MM.1S (cell line): ENCODE results near the gene CALML3.

Experiments used
- DNase-seq: peaks from one replicate; pipeline ENCODE4 v3.0.0-alpha.2; 2015
- H2AFZ ChIP-seq: fragments of 300-600 bp; sonication (generic); 2 replicates; pipeline ENCODE4 v1.6.0; 2016; ENCODE audit warnings: antibody characterized with exemption, low read length
- H3F3A ChIP-seq: fragments of 300-600 bp; sonication (generic); 2 replicates; pipeline ENCODE4 v1.6.1; 2016; ENCODE audit warnings: mild to moderate bottlenecking, antibody characterized with exemption, low read length, moderate library complexity, mixed read lengths; ENCODE audit not compliant: insufficient read depth
- H3K27ac ChIP-seq: fragments of 300-600 bp; sonication (generic); 2 replicates; pipeline ENCODE4 v1.5.1; 2016; ENCODE audit warnings: mild to moderate bottlenecking, low read length
- H3K27me3 ChIP-seq: fragments of 300-600 bp; sonication (generic); replicated peaks from 2 replicates; pipeline ENCODE4 v1.6.0; 2016; ENCODE audit warnings: low read length; ENCODE audit not compliant: insufficient read depth
- H3K36me3 ChIP-seq: fragments of 300-600 bp; sonication (generic); replicated peaks from 2 replicates; pipeline ENCODE4 v1.6.1; 2016; ENCODE audit warnings: mild to moderate bottlenecking, low read length, mixed read lengths; ENCODE audit not compliant: insufficient read depth
- H3K4me1 ChIP-seq: fragments of 300-600 bp; sonication (generic); 2 replicates; pipeline ENCODE4 v1.6.1; 2016; ENCODE audit warnings: low read length, mixed read lengths
- H3K4me2 ChIP-seq: fragments of 300-600 bp; sonication (generic); 2 replicates; pipeline ENCODE4 v1.6.0; 2016; ENCODE audit warnings: low read depth, low read length
- H3K4me3 ChIP-seq: fragments of 300-600 bp; sonication (generic); 2 replicates; pipeline ENCODE4 v1.5.1; 2016; ENCODE audit warnings: low read length, mixed read lengths
- H3K79me2 ChIP-seq: fragments of 300-600 bp; sonication (generic); 2 replicates; pipeline ENCODE4 v1.6.1; 2016; ENCODE audit warnings: mixed run types, low read length, mixed read lengths
- H3K9ac ChIP-seq: fragments of 300-600 bp; sonication (generic); 2 replicates; pipeline ENCODE4 v1.6.1; 2016; ENCODE audit warnings: low read length, mixed read lengths
- H3K9me2 ChIP-seq: fragments of 300-600 bp; sonication (generic); replicated peaks from 2 replicates; pipeline ENCODE4 v1.6.1; 2016; ENCODE audit warnings: mild to moderate bottlenecking, low read length, mixed read lengths; ENCODE audit not compliant: insufficient read depth
- H3K9me3 ChIP-seq: fragments of 300-600 bp; sonication (generic); replicated peaks from 2 replicates; pipeline ENCODE4 v1.6.1; 2016; ENCODE audit warnings: mild to moderate bottlenecking, low read length, mixed read lengths; ENCODE audit not compliant: insufficient read depth
- H4K20me1 ChIP-seq: fragments of 300-600 bp; sonication (generic); 2 replicates; pipeline ENCODE4 v1.6.1; 2016; ENCODE audit warnings: mild to moderate bottlenecking, low read length, moderate library complexity, mixed read lengths; ENCODE audit not compliant: insufficient read depth
- EZH2 ChIP-seq: fragments of 300-600 bp; sonication (generic); optimal IDR thresholded peaks from 2 replicates; pipeline ENCODE3; 2017; ENCODE audit warnings: low read depth, mild to moderate bottlenecking, antibody characterized with exemption, low read length, mixed read lengths
- EZH2phosphoT487 ChIP-seq: fragments of 300-600 bp; sonication (generic); IDR thresholded peaks from 2 replicates; pipeline ENCODE4 v1.6.1; 2018; ENCODE audit warnings: antibody characterized with exemption, low read length
- TF ChIP-seq, protein P1 (sequence below): fragments of 300-600 bp; sonication (generic); IDR thresholded peaks from 2 replicates; pipeline ENCODE4 v1.5.1; 2016; ENCODE audit warnings: antibody characterized with exemption, low read length, mixed read lengths

The CALML3 gene

GRCh38 chr10:5512881-5513612, 11.7 kb upstream of the CALML3 start:
- Histone ChIP-seq H3K4me2 (no peak overlapping the region), H2AFZ (no peak overlapping the region), H3F3A (no peaks in the 10 kb centered on the region), H3K27ac (no peak overlapping the region), H3K4me3 (no peak overlapping the region), H3K9ac (no peak overlapping the region), H3K36me3 (no peaks in the 10 kb centered on the region), H3K4me1 (no peaks in the 10 kb centered on the region), H3K9me3 (no peaks in the 10 kb centered on the region), H3K79me2 (no peaks in the 10 kb centered on the region), H3K27me3 (0 out of 2 replicates have a peak, but pooled peaks cover 4% of the 10 kb centered on the region), H3K9me2 (no peaks in the 10 kb centered on the region), H4K20me1 (no peaks in the 10 kb centered on the region)
- no peak for TF ChIP-seq EZH2
- no peak for TF ChIP-seq EZH2phosphoT487
- TF ChIP-seq, protein P1, sequence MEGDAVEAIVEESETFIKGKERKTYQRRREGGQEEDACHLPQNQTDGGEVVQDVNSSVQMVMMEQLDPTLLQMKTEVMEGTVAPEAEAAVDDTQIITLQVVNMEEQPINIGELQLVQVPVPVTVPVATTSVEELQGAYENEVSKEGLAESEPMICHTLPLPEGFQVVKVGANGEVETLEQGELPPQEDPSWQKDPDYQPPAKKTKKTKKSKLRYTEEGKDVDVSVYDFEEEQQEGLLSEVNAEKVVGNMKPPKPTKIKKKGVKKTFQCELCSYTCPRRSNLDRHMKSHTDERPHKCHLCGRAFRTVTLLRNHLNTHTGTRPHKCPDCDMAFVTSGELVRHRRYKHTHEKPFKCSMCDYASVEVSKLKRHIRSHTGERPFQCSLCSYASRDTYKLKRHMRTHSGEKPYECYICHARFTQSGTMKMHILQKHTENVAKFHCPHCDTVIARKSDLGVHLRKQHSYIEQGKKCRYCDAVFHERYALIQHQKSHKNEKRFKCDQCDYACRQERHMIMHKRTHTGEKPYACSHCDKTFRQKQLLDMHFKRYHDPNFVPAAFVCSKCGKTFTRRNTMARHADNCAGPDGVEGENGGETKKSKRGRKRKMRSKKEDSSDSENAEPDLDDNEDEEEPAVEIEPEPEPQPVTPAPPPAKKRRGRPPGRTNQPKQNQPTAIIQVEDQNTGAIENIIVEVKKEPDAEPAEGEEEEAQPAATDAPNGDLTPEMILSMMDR = no peak
- no peak for DNase-seq

DNA sequence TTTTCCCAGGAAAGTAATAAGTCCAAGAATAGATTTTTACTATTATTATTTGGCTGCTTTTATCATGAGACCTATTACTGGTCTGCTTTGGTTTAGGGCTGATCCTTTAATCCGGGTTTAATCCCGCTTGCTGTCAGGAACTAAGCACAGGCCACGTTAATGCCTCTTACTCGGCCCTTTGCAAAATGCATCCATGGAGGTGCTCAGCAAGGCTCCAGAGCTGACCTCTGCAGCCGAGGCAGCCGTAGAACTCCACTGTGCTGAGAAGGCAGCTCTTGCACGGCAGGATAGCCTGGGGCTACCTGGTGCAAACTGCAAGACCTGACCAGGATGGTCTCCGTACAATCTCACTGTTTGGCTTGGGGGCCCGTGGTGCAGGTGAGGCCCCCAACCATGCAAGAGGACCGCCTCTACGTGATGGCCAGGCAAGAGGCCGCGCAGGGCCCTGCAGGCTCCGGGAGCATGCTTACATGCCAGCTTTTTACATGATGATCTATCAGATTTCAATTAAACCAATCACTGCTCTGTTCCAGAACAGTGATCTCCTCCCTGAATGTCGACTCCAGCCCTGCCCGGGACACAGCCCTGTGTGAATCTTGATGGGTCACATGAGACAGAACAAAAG, 10.4 kb upstream of the CALML3 start:
- H4K20me1 ChIP-seq = no peaks in the 10 kb centered on the region
- no peak overlapping the region for H3K27ac ChIP-seq
- H3K9me3 ChIP-seq = no peaks in the 10 kb centered on the region
- TF ChIP-seq, protein P1 = no peak
- TF ChIP-seq EZH2 = no peak
- TF ChIP-seq EZH2phosphoT487 = no peak
- DNase-seq = no peak
- H3K27me3 ChIP-seq = 0 out of 2 replicates have a peak, but pooled peaks cover 4% of the 10 kb centered on the region
- no peak overlapping the region for H3K9ac ChIP-seq
- H2AFZ ChIP-seq = no peak overlapping the region
- no peaks in the 10 kb centered on the region for H3K4me1 ChIP-seq
- H3K79me2 ChIP-seq = no peaks in the 10 kb centered on the region
- H3K9me2 ChIP-seq = no peaks in the 10 kb centered on the region
- H3K4me3 ChIP-seq = no peak overlapping the region
- no peak overlapping the region for H3K4me2 ChIP-seq
- H3K36me3 ChIP-seq = no peaks in the 10 kb centered on the region
- no peaks in the 10 kb centered on the region for H3F3A ChIP-seq

- 0 out of 2 replicates have a peak, but pooled peaks cover 4% of the 10 kb centered on the region for H3K27me3 ChIP-seq
- no peak overlapping the region for H3K9ac ChIP-seq
- no peak overlapping the region for H3K4me2 ChIP-seq
- no peaks in the 10 kb centered on the region for H3K9me2 ChIP-seq
- H3K9me3 ChIP-seq = no peaks in the 10 kb centered on the region
- TF ChIP-seq, protein P1 = no peak
- TF ChIP-seq EZH2phosphoT487 (no peak), EZH2 (no peak)
- DNase-seq = no peak
- H3F3A ChIP-seq = no peaks in the 10 kb centered on the region
- no peak overlapping the region for H2AFZ ChIP-seq
- H4K20me1 ChIP-seq = no peaks in the 10 kb centered on the region
- no peaks in the 10 kb centered on the region for H3K79me2 ChIP-seq
- H3K36me3 ChIP-seq = no peaks in the 10 kb centered on the region
- no peak overlapping the region for H3K4me3 ChIP-seq
- H3K4me1 ChIP-seq = no peaks in the 10 kb centered on the region
- no peak overlapping the region for H3K27ac ChIP-seq
These were observed 8.6 kb upstream of the CALML3 start for GRCh38 chr10:5515948-5516761.
